ENCODE measurements around the gene URB2.
"Not testable (repeated sequence)": the region's sequence is repeated elsewhere in the genome, so short reads cannot be mapped to it uniquely, and the experiment has no call there.

URB2 gene

GRCh38 chr1:229693129-229693900 lies 67.3 kb downstream of the URB2 start:
- DNase-seq (ENCODE audit: low spot score): no peak

- peak; percentile 23 for DNase-seq (ENCODE audit: low spot score)
Observed at GRCh38 chr1:229694053-229694693, 68.1 kb downstream of the URB2 start.

DNA sequence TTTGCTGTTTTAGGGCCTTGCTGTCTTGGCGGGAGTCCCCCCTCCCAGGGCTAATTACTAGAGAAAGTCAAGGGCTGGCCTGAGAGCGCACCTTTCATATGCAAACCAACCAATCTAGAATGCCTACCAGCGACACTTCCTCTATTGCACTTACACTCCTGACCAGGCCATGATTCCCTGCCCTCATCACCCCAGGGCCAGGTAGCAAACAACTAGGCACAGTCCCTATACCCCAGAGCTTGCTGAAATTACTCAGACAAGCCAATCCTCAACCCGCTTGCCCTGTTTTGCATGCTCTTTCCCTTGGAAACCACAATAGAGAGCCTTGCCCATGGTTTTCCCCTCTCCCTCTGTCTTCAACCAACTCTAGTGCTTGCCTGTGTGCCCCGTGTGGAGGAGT lies 70.3 kb downstream of the URB2 start:
- DNase-seq (ENCODE audit: low spot score): no peak

- peak; percentile 41 for DNase-seq (ENCODE audit: low spot score)
Observed at GRCh38 chr1:229699613-229700267, 73.7 kb downstream of the URB2 start.

DNA sequence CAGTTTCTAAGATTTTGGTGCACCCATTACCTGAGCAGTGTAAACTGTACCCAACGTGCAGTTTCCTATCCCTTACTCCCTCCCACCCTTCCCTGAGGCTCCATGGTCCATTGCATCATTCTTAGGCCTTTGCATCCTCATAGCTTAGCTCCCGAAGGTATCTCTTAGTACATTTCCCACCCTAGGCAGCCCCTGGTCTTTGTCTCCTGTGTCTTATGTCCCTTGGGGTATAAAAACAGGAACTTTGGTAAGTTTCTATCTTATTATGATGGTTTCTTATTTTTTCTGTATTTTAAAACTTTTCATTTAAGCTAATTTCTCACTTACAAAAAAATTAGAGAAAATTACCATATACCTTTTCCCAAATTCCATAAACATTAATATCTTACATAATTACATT lies 78.1 kb downstream of the URB2 start:
- no peak for DNase-seq (ENCODE audit: low spot score)

DNA sequence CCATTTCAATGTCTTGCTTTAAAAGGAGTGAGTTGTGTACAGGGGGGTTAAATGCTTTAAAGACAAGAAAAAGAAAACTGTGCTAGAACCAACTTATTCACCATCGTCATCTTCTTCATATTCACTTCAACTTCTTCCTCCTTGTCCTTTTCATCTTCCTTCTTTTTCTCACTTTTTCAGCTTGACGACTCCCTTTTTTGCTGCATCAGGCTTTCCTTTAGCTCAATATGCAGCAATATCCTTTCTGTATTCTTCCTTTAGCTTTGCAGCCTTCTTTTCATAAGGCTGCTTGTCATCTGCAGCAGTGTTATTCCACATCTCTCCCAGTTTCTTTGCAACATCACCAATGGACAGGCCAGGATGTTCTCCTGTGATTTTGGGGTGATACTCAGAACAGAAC lies 79.1 kb downstream of the URB2 start:
- not testable (repeated sequence) for DNase-seq (ENCODE audit: low spot score)

- not testable (repeated sequence) for DNase-seq (ENCODE audit: low spot score)
Observed at GRCh38 chr1:229707127-229707526, 81.1 kb downstream of the URB2 start.

GRCh38 chr1:229709500-229710013 lies 83.5 kb downstream of the URB2 start:
- no peak for DNase-seq (ENCODE audit: low spot score)
